Mesenchymal stem cell (in vitro differentiated cells and primary cell): ENCODE results near the gene FGD2.
"Not testable (repeated sequence)": the region's sequence is repeated elsewhere in the genome, so short reads cannot be mapped to it uniquely, and the experiment has no call there.

Experiments used
- DNase-seq: peaks from one replicate; pipeline ENCODE4 v3.0.0-alpha.2; 2013
- H2AFZ ChIP-seq: one replicate; pipeline ENCODE4 v1.6.1; 2013; ENCODE audit warnings: low read depth, mild to moderate bottlenecking, control low read depth, inconsistent platforms, low read length, moderate library complexity
- H2AK5ac ChIP-seq: 2 replicates; pipeline ENCODE4 v1.6.1; 2013; ENCODE audit warnings: low read length, moderate library complexity, mild to moderate bottlenecking, inconsistent platforms; ENCODE audit not compliant: severe bottlenecking
- H2BK120ac ChIP-seq: one replicate; pipeline ENCODE4 v1.6.1; 2013; ENCODE audit warnings: low read depth, mild to moderate bottlenecking, inconsistent platforms, low read length, moderate library complexity
- H2BK12ac ChIP-seq, 2 experiments: one replicate each; pipeline ENCODE4 v1.6.1; 2013; ENCODE audit warnings: inconsistent platforms in 2 of 2, low read length in 2 of 2, mild to moderate bottlenecking in 2 of 2, moderate library complexity in 2 of 2, control low read depth in 1 of 2
- H2BK15ac ChIP-seq: one replicate; pipeline ENCODE4 v1.6.1; 2013; ENCODE audit warnings: mild to moderate bottlenecking, low read depth, inconsistent platforms; ENCODE audit not compliant: poor library complexity, severe bottlenecking
- H2BK5ac ChIP-seq: 2 replicates; pipeline ENCODE4 v1.6.1; 2013; ENCODE audit warnings: low read depth, mild to moderate bottlenecking, low read length, control low read depth, inconsistent platforms; ENCODE audit not compliant: poor library complexity, severe bottlenecking
- H3K14ac ChIP-seq, 2 experiments: one replicate each; pipeline ENCODE4 v1.6.1; 2013; ENCODE audit warnings: inconsistent platforms in 2 of 2, low read length in 2 of 2, control low read depth in 1 of 2, mild to moderate bottlenecking in 1 of 2, moderate library complexity in 1 of 2
- H3K18ac ChIP-seq, 2 experiments: one replicate each; pipeline ENCODE4 v1.6.1; 2013; ENCODE audit warnings: inconsistent platforms in 2 of 2, low read length in 2 of 2, control low read depth in 1 of 2, low read depth in 1 of 2, mild to moderate bottlenecking in 1 of 2
- H3K23ac ChIP-seq, 2 experiments: one replicate each; pipeline ENCODE4 v1.6.1; 2013; ENCODE audit warnings: inconsistent platforms in 2 of 2, low read length in 2 of 2, mild to moderate bottlenecking in 2 of 2, moderate library complexity in 2 of 2, control low read depth in 1 of 2
- H3K27ac ChIP-seq: 2 replicates; pipeline ENCODE4 v1.5.1; 2013; ENCODE audit warnings: mild to moderate bottlenecking, moderate library complexity, low read length, control low read depth, inconsistent platforms; ENCODE audit not compliant: poor library complexity, severe bottlenecking
- H3K27me3 ChIP-seq, 2 experiments: 2 replicates each; pipeline versions ENCODE4 v1.6.1 to v1.7.0; 2013; ENCODE audit warnings: low read length in 2 of 2, mild to moderate bottlenecking in 2 of 2, moderate library complexity in 2 of 2, control low read depth in 1 of 2, inconsistent platforms in 1 of 2; ENCODE audit not compliant: control insufficient read depth in 1 of 2, insufficient read depth in 1 of 2
- H3K36me3 ChIP-seq, 2 experiments: 2 replicates each; pipeline versions ENCODE4 v1.6.1 to v1.7.0; 2013; ENCODE audit warnings: low read length in 2 of 2, control low read depth in 1 of 2, inconsistent platforms in 1 of 2, low read depth in 1 of 2, mild to moderate bottlenecking in 1 of 2; ENCODE audit not compliant: insufficient read depth in 2 of 2, control insufficient read depth in 1 of 2
- H3K4ac ChIP-seq, 2 experiments: one replicate each; pipeline ENCODE4 v1.6.1; 2013; ENCODE audit warnings: inconsistent platforms in 2 of 2, low read length in 2 of 2, mild to moderate bottlenecking in 2 of 2, moderate library complexity in 2 of 2, control low read depth in 1 of 2, low read depth in 1 of 2
- H3K4me1 ChIP-seq: 2 replicates; pipeline ENCODE4 v1.6.1; 2013; ENCODE audit warnings: low read depth, low read length, control low read depth; ENCODE audit not compliant: control insufficient read depth, insufficient read depth
- H3K4me2 ChIP-seq: 2 replicates; pipeline ENCODE4 v1.6.1; 2013; ENCODE audit warnings: low read length, mild to moderate bottlenecking, inconsistent platforms; ENCODE audit not compliant: poor library complexity, severe bottlenecking
- H3K4me3 ChIP-seq, 2 experiments: 2 replicates each; pipeline versions ENCODE4 v1.5.1 to v1.7.0; 2013; ENCODE audit warnings: low read length in 2 of 2, mild to moderate bottlenecking in 2 of 2, control low read depth in 1 of 2, low read depth in 1 of 2; ENCODE audit not compliant: insufficient read depth in 1 of 2
- H3K79me1 ChIP-seq: replicated peaks from 2 replicates; pipeline ENCODE4 v1.6.1; 2013; ENCODE audit warnings: mild to moderate bottlenecking, control low read depth, low read length, inconsistent platforms; ENCODE audit not compliant: poor library complexity, severe bottlenecking
- H3K9ac ChIP-seq: 2 replicates; pipeline ENCODE4 v1.7.0; 2013; ENCODE audit warnings: mild to moderate bottlenecking, low read length, moderate library complexity
- H3K9me3 ChIP-seq: 2 replicates; pipeline ENCODE4 v1.7.0; 2013; ENCODE audit warnings: mild to moderate bottlenecking, low read length; ENCODE audit not compliant: control insufficient read depth
- H4K8ac ChIP-seq: one replicate; pipeline ENCODE4 v1.6.1; 2013; ENCODE audit warnings: inconsistent platforms, mild to moderate bottlenecking, low read length, moderate library complexity
- H4K91ac ChIP-seq: one replicate; pipeline ENCODE4 v1.6.1; 2013; ENCODE audit warnings: mild to moderate bottlenecking, low read length, inconsistent platforms
- WGBS: methylation state at CpG from one replicate; pipeline ENCODE4 v1.1.7; 2013; ENCODE audit warnings: mixed read lengths; 5-methylcytosine and 5-hydroxymethylcytosine counted together

Gene FGD2

DNA sequence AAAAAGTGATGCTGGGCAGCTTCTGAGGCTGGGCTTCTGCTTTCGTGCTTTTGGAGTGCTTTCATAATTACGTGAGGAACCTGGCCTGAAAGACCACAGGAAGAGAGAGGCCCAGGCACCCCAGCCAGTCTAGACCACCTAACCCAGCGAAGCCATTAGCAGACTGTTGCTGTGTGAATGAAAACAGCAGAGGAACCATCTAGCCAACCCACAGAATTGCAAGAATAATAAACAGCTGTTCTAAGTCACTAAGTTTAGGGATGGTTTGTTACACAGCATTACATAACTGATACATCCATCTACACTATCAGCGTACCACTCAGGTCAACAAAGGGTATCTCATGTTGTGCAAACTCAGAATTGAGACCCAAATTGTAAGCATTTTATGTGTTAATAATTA, 34.5 kb downstream of the FGD2 start:
- H2AK5ac ChIP-seq, result no peak overlapping the region
- H3K36me3 ChIP-seq, result no peaks in the 10 kb centered on the region
- no peak overlapping the region for H2BK5ac ChIP-seq
- H3K18ac ChIP-seq, result no peak overlapping the region
- H3K4me1 ChIP-seq, result no peaks in the 10 kb centered on the region
- H2BK120ac ChIP-seq, result no peak overlapping the region
- H3K4me3 ChIP-seq, result no peak overlapping the region
- H3K79me1 ChIP-seq, result no peaks in the 10 kb centered on the region
- no peak overlapping the region for H4K8ac ChIP-seq
- no peak overlapping the region for H3K4ac ChIP-seq
- H3K23ac ChIP-seq, result no peak overlapping the region
- WGBS, result 89% methylated on average over 2 of the region's 4 CpGs
- H3K27ac ChIP-seq, result no peak overlapping the region
- H3K14ac ChIP-seq, result no peak overlapping the region
- H3K9me3 ChIP-seq, result no peaks in the 10 kb centered on the region
- H3K9ac ChIP-seq, result no peak overlapping the region
- no peak overlapping the region for H2BK15ac ChIP-seq
- H3K4me2 ChIP-seq, result no peak overlapping the region
- H2BK12ac ChIP-seq, result no peak overlapping the region
- H3K27me3 ChIP-seq, result no peaks in the 10 kb centered on the region
- no peak overlapping the region for H2AFZ ChIP-seq
- H4K91ac ChIP-seq, result no peak overlapping the region
- DNase-seq, result no peak

DNA sequence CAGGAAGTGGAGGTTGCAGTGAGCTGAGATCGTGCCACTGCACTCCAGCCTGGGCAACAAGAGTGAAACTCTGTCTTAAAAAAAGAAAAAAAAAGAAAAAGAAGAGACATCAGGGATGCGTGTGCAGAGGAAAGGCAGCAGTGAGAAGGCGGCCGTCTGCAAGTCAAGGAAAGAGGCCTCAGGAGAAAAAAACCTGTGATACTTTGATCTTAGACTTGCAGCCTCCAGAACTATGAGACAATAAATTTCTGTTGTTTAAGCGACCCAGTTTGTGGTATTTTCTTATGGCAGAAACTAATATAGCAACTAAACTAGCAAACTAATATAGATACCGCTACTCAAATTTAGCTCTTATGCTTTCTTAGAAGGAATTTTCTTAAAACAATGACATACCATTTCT, 36.1 kb downstream of the FGD2 start:
- WGBS, result 89% methylated on average over 4 of the region's 6 CpGs

DNA sequence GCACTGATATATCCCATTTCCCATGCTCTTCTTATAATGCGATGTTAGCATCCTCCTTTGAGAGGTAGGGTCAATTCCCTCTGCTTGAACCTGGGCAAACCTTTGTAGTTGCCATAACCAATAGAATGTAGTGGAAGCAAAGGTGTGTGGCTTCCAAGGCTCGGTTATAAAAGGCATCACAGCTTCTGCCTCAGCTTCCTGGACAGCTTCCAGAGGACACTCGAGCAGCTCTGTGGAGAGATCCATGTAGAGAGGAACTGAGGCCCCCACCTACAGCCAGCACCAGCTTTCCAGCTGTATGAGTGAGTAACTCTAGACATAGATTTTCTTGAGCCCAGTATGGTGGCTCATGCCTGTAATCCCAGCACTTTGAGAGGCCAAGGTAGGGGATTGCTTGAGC, 36.7 kb downstream of the FGD2 start:
- no peak overlapping the region for H2AFZ ChIP-seq

More for the DNA sequence above, 36.1 kb downstream of the FGD2 start:
- Histone ChIP-seq H3K4me1 (no peaks in the 10 kb centered on the region), H2AK5ac (no peak overlapping the region), H2BK5ac (no peak overlapping the region), H3K36me3 (no peaks in the 10 kb centered on the region), H3K23ac (no peak overlapping the region), H3K79me1 (no peaks in the 10 kb centered on the region), H2BK120ac (no peak overlapping the region), H4K91ac (no peak overlapping the region), H4K8ac (no peak overlapping the region), H3K18ac (no peak overlapping the region), H3K4ac (no peak overlapping the region), H3K14ac (no peak overlapping the region), H2BK12ac (no peak overlapping the region), H2BK15ac (no peak overlapping the region), H3K27ac (no peak overlapping the region), H3K27me3 (no peaks in the 10 kb centered on the region), H3K9ac (no peak overlapping the region), H2AFZ (no peak overlapping the region), H3K9me3 (no peaks in the 10 kb centered on the region), H3K4me3 (no peak overlapping the region), H3K4me2 (no peak overlapping the region)
- no peak for DNase-seq

DNA sequence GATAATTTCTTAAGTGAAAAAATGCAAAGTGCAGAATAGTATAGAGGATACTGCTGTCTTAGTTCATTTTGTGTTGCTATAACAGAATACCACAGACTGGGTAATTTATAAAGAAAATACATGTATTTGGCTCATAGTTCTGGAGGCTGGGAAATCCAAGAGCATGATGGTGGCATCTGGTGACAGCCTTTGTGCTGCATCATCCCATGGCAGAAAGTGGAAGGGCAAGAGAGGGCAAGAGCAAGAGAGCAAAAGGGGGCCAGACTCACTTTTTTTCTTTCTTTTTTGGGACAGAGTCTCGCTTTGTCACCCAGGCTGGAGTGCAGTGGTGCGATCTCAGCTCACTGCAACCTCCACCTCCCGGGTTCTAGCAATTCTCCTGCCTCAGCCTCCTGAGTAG, 37.6 kb downstream of the FGD2 start:
- not testable (repeated sequence) for H2BK12ac ChIP-seq, H3K79me1 ChIP-seq, H3K9me3 ChIP-seq, H2BK5ac ChIP-seq, H3K4ac ChIP-seq, H2AK5ac ChIP-seq, H2BK15ac ChIP-seq, H3K23ac ChIP-seq, H4K91ac ChIP-seq, H3K36me3 ChIP-seq, H3K4me1 ChIP-seq, DNase-seq, H3K27ac ChIP-seq, H2AFZ ChIP-seq, H4K8ac ChIP-seq, H2BK120ac ChIP-seq, H3K27me3 ChIP-seq, H3K18ac ChIP-seq, H3K9ac ChIP-seq, H3K4me2 ChIP-seq, H3K14ac ChIP-seq, H3K4me3 ChIP-seq
- 97% methylated on average over 3 of the region's 3 CpGs for WGBS

More for the DNA sequence above, 36.7 kb downstream of the FGD2 start:
- WGBS, result 91% methylated on average over 3 of the region's 3 CpGs
- H3K79me1 ChIP-seq, result no peaks in the 10 kb centered on the region
- no peak overlapping the region for H3K4me3 ChIP-seq
- DNase-seq, result no peak
- H2BK15ac ChIP-seq, result no peak overlapping the region
- H2BK120ac ChIP-seq, result no peak overlapping the region
- no peak overlapping the region for H2BK12ac ChIP-seq
- H3K18ac ChIP-seq, result no peak overlapping the region
- no peaks in the 10 kb centered on the region for H3K36me3 ChIP-seq
- H3K27me3 ChIP-seq, result no peaks in the 10 kb centered on the region
- H3K9ac ChIP-seq, result no peak overlapping the region
- H4K91ac ChIP-seq, result no peak overlapping the region
- H2AK5ac ChIP-seq, result no peak overlapping the region
- H3K23ac ChIP-seq, result no peak overlapping the region
- no peaks in the 10 kb centered on the region for H3K4me1 ChIP-seq
- H3K9me3 ChIP-seq, result no peaks in the 10 kb centered on the region
- no peak overlapping the region for H4K8ac ChIP-seq
- no peak overlapping the region for H3K4me2 ChIP-seq
- H2BK5ac ChIP-seq, result no peak overlapping the region
- H3K14ac ChIP-seq, result no peak overlapping the region
- H3K27ac ChIP-seq, result no peak overlapping the region
- H3K4ac ChIP-seq, result no peak overlapping the region
